ENCODE results near the gene TBX4. TPM values are rescaled to one million over a fixed set of nuclear protein-coding genes. Genes with fewer than 3 reads are reported as not detected.

Gene TBX4
- total and polyA plus RNA-seq, 2 of the 13 experiments (the other 11 are each of a cell fraction or from before 2014, with no cell fraction given) = 0.11 to 1.1 TPM

DNA sequence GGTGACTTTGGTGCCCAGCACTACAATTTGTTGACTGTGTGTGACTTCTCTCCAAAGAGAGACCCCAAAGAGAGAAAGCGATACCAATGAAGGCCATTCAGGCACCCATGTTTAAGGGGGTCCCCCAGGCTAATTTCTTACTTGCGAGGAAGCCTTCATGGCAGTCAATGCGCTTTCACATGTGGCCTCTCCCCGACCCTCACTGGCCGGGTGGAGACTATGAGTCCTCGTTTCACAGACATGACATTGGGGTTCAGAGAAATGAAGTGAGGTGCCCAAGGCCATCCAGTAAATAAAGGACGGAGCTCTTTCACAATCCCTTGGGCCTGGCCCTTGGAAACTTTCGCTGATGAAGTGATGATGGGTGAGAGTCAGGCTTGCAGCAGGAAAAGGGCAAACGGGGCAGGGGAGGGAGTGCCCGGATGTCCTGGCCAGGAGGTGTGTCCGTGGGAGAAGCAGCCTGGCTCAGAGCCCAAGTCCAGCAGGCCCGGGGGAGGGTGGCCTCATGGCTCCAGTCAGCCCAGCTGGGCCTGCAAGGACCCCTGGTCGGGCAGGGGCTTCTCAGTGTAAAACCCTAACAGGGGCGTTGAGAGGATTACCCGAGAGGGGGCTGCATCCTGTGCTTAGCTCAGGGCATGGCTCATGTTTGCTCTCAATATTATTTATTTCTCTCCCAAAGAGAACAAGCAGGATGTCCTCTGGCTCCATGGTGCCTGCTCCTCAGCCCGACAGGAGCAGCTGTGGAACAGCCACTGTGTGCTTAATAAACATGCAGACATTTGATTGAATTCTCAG lies 37.9 kb upstream of the TBX4 start (continued):
- TF ChIP-seq E2F2 (CRISPR knock-in tag; IDR thresholded peaks at IDR 0.05; ENCODE audit: borderline replicate concordance) = no peak
- no peak for TF ChIP-seq ZKSCAN1 (IDR thresholded peaks at IDR 0.05; ENCODE audit: low read length)
- TF ChIP-seq SOX13 (IDR thresholded peaks at IDR 0.05) = no peak
- TF ChIP-seq SOX13 (CRISPR knock-in tag; conservative IDR thresholded peaks at IDR 0.05 in 1 of 2, IDR thresholded peaks at IDR 0.05 in 1 of 2) = peak in 1 of 2 experiments; percentile 4; a peak in 1 of 4 replicates
- TF ChIP-seq, protein P1, sequence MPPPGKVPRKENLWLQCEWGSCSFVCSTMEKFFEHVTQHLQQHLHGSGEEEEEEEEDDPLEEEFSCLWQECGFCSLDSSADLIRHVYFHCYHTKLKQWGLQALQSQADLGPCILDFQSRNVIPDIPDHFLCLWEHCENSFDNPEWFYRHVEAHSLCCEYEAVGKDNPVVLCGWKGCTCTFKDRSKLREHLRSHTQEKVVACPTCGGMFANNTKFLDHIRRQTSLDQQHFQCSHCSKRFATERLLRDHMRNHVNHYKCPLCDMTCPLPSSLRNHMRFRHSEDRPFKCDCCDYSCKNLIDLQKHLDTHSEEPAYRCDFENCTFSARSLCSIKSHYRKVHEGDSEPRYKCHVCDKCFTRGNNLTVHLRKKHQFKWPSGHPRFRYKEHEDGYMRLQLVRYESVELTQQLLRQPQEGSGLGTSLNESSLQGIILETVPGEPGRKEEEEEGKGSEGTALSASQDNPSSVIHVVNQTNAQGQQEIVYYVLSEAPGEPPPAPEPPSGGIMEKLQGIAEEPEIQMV (CRISPR knock-in tag; IDR thresholded peaks at IDR 0.05; ENCODE audit: low read depth) = 0 out of 2 replicates have a peak, but pooled peaks have one; percentile 49
- 0 out of 2 replicates have a peak, but pooled peaks have one; percentile 29 for TF ChIP-seq BRD4 (CRISPR knock-in tag; IDR thresholded peaks at IDR 0.05)
- TF ChIP-seq, protein P2, sequence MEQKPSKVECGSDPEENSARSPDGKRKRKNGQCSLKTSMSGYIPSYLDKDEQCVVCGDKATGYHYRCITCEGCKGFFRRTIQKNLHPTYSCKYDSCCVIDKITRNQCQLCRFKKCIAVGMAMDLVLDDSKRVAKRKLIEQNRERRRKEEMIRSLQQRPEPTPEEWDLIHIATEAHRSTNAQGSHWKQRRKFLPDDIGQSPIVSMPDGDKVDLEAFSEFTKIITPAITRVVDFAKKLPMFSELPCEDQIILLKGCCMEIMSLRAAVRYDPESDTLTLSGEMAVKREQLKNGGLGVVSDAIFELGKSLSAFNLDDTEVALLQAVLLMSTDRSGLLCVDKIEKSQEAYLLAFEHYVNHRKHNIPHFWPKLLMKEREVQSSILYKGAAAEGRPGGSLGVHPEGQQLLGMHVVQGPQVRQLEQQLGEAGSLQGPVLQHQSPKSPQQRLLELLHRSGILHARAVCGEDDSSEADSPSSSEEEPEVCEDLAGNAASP (CRISPR knock-in tag; IDR thresholded peaks at IDR 0.05; ENCODE audit: borderline replicate concordance) = peak; percentile 67; the same call in 1 of the 2 replicates
- TF ChIP-seq PTBP1 (IDR thresholded peaks at IDR 0.05; ENCODE audit: low read depth, low read length, poor library complexity, severe bottlenecking) = no peak
- TF ChIP-seq ATRX (CRISPR knock-in tag; IDR thresholded peaks at IDR 0.05; ENCODE audit: borderline replicate concordance) = no peak
- TF ChIP-seq, protein P3, sequence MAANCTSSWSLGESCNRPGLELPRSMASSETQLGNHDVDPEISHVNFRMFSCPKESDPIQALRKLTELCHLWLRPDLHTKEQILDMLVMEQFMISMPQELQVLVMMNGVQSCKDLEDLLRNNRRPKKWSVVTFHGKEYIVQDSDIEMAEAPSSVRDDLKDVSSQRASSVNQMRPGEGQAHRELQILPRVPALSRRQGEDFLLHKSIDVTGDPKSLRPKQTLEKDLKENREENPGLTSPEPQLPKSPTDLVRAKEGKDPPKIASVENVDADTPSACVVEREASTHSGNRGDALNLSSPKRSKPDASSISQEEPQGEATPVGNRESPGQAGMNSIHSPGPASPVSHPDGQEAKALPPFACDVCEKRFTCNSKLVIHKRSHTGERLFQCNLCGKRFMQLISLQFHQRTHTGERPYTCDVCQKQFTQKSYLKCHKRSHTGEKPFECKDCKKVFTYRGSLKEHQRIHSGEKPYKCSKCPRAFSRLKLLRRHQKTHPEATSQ (CRISPR knock-in tag; IDR thresholded peaks at IDR 0.05; ENCODE audit: borderline replicate concordance) = no peak
- TF ChIP-seq GRHL1 (CRISPR knock-in tag; conservative IDR thresholded peaks at IDR 0.05) = no peak
- TF ChIP-seq CEBPG (CRISPR knock-in tag; IDR thresholded peaks at IDR 0.05) = peak; percentile 68
- peak; percentile 62 for TF ChIP-seq CEBPB (IDR thresholded peaks at IDR 0.05; ENCODE audit: borderline replicate concordance, low read depth, low read length)
- TF ChIP-seq HHEX (CRISPR knock-in tag; IDR thresholded peaks at IDR 0.05) = no peak
- peak; percentile 83 for TF ChIP-seq ZNF414 (CRISPR knock-in tag; IDR thresholded peaks at IDR 0.05)
- no peak for TF ChIP-seq TCF7L2 (IDR thresholded peaks at IDR 0.05; ENCODE audit: low read depth, low read length)
- no peak for TF ChIP-seq ZBTB34 (CRISPR knock-in tag; IDR thresholded peaks at IDR 0.05)
- TF ChIP-seq ZBTB7B (CRISPR knock-in tag; IDR thresholded peaks at IDR 0.05) = peak; percentile 52; the same call in 1 of the 2 replicates
- TF ChIP-seq ELF4 (CRISPR knock-in tag; IDR thresholded peaks at IDR 0.05; ENCODE audit: borderline replicate concordance) = no peak

Data from HepG2 (cell line).